GM10248 (cell line): ENCODE data around the gene TPST1.

Experiments
- CTCF ChIA-PET: fragments of 300-600 bp; sonication (Branson Sonifier 250); formaldehyde crosslinking; extraction: SDS; loops from one replicate; lab custom pipeline; 2021; ENCODE audit warnings: antibody characterized with exemption; lab: Yijun Ruan, JAX
- POLR2A ChIA-PET: fragments of 350-650 bp; sonication (Branson Sonifier 250); formaldehyde crosslinking; extraction: SDS; loops from one replicate; lab custom pipeline; 2020; ENCODE audit warnings: antibody characterized with exemption; lab: Yijun Ruan, JAX
- DNase-seq: peaks from one replicate; pipeline ENCODE4 v3.0.0; 2012; ENCODE audit errors: extremely low spot score
- TF ChIP-seq, protein P1 (sequence below): IDR thresholded peaks from 2 replicates; pipeline ENCODE4 v1.5.1; 2012; ENCODE audit warnings: mild to moderate bottlenecking, low read depth; ENCODE audit errors: extremely low read depth, missing control alignments, control extremely low read depth

TPST1 gene

DNA sequence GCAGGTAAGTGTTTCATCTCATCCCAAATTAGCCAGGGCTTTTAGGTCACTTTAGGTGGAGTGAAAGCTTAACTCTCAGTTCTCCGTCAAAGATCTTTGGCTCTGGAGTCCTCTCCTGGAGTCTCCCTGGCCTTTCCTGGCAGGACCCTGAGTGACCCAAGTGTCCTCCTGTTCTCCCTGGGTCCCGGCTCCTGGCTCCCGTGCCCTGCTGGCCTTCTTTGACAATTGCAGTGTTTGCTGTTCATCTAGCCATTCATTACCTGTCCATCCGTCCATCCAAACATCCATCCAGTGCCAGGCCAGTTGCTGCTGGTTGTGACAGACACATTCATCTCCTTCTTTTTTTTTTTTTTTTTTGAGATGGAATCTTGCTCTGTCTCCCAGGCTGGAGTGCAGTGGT is 6.2 kb upstream of the TPST1 start:
- TF ChIP-seq, protein P1, sequence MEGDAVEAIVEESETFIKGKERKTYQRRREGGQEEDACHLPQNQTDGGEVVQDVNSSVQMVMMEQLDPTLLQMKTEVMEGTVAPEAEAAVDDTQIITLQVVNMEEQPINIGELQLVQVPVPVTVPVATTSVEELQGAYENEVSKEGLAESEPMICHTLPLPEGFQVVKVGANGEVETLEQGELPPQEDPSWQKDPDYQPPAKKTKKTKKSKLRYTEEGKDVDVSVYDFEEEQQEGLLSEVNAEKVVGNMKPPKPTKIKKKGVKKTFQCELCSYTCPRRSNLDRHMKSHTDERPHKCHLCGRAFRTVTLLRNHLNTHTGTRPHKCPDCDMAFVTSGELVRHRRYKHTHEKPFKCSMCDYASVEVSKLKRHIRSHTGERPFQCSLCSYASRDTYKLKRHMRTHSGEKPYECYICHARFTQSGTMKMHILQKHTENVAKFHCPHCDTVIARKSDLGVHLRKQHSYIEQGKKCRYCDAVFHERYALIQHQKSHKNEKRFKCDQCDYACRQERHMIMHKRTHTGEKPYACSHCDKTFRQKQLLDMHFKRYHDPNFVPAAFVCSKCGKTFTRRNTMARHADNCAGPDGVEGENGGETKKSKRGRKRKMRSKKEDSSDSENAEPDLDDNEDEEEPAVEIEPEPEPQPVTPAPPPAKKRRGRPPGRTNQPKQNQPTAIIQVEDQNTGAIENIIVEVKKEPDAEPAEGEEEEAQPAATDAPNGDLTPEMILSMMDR = no peak
- ChIA-PET CTCF (interaction anchor here (1.1 to 1.2 kb wide), 2 partner anchors 14 to 51 kb away, joined by 3 read pairs; no protein-coding TSS in a partner anchor), POLR2A (no interaction called here)
- no peak for DNase-seq

DNA sequence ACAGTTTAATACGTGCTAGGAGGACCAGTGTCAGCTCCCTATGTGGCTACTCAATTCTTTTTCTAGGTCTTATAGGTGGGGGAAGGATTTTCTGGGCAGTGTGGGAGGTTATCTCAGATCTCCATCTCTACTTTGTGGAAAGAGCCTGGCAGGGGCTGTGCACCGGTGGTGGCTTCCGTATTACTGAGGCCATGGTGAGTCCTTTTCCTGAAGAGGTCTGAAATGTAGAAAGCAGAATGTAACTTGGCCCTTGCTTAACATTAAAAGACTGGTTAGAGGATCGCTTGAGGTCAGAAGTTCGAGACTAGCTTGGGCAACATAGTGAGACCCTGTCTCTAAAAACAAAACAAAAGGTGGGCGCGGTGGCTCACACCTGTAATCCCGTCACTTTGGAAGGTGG is 2.7 kb upstream of the TPST1 start:
- CTCF ChIA-PET = interaction anchor here (1.6 kb wide), 1 partner anchor 9 kb away, joined by 7 read pairs; no protein-coding TSS in a partner anchor
- POLR2A ChIA-PET = no interaction called here
- TF ChIP-seq, protein P1 = no peak
- DNase-seq = no peak

DNA sequence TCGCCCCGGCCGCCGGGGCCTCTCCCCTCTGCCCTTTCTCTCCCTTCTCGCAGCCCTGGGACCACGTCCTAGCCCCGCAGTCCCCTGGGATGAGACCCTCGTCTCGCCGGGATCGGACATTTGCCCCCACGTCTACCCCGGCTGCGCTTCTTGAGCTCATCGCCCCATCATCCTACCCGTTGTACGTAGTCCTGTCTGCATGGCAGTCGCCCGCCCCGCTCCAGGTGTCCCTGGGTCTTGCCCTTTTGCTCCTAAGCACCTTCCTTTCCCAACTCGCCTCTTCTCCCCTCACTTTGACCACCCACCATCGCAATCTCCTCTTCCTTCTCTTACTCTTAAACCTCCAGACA is 582 bp downstream of the TPST1 start:
- TF ChIP-seq, protein P1 = no peak
- DNase-seq = no peak
- ChIA-PET POLR2A (interaction anchor here (1.2 kb wide), 1 partner anchor 208 kb away, joined by 6 read pairs; no protein-coding TSS in a partner anchor), CTCF (interaction anchor here (0.8 to 2.4 kb wide), 9 partner anchors 8 to 216 kb away, joined by 3 to 11 read pairs (median 4); partner anchors contain the start of gene ASL)

DNA sequence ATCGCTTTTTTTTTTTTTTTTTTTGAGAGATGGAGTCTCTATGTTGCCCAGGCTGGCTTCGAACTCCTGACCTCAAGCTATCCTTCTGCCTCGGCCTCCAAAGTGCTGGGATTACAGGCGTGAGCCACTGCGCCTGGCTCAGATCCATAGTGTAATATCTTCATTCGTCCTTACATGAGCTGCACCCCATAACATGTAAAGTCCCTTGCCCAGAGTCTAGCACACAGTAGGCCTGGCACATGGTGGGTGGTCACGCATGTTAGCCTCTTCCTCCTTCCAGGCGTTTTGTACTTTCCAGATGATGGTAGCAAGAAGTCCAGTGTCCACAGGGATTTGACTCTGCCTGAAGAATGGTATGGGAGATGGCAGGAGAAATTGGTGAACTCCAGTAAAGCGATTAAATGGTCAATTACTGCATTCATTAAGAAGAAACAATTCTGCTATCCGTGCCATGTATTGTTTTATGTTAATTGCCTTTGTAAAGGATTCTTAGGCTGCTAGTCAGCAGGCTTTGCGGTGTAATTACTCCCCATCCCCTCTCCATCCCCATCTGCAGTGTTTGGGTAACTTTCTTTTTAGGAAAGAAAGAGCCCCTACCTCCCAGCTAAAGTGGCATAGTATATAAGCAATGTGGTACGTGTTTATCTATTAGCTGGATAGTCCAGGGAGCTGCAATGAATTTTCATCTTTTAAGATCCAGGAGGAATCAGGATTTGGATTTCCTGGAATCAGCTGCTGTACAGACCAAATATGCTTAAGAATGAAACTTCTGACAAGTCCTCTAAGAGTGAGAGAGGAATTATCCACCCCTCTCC is 1.2 kb downstream of the TPST1 start:
- TF ChIP-seq, protein P1 = no peak
- ChIA-PET POLR2A (no interaction called here), CTCF (interaction anchor here (0.9 to 2.4 kb wide), 7 partner anchors 8 to 157 kb away, joined by 3 to 11 read pairs (median 4); no protein-coding TSS in a partner anchor)
- DNase-seq = no peak

DNA sequence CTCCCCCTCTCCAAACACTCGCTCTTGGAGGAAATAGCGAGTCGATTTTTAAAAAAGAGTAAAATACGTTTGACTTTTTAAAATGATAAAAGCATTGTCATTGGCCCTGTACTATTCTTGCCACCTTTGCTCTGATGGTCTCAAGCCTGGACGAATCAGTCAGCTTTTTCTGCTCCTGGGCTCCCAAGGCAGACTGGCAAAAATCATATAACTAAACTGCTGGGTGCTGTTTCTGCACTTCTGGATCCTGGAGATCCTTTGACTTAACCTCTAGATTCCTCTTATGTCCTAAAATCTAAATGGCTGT is 1.8 kb downstream of the TPST1 start:
- TF ChIP-seq, protein P1 = no peak
- POLR2A ChIA-PET = no interaction called here
- no peak for DNase-seq
- CTCF ChIA-PET = interaction anchor here (0.9 to 1.7 kb wide), 3 partner anchors 9 to 29 kb away, joined by 3 to 4 read pairs (median 4); no protein-coding TSS in a partner anchor

DNA sequence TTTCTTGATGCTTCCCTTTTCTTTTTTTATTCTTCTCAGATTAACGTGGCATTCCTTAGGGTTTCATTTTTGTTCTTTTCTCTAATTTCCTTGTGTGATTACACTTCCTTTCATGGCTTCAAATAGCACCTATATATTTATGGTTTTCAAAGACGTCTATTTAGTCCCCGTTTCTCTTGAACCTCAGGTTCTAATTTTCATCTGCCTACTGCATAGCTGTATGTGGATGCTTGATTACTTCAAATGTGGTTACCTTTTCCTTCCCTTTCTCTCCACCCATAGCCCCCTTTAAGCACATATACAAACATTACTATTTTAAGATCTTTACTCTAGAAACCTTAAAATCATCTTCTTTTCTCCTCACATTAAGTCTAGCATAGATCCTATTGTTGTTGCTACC is 2.4 kb downstream of the TPST1 start:
- CTCF ChIA-PET = interaction anchor here (1.7 kb wide), 1 partner anchor 10 kb away, joined by 4 read pairs; no protein-coding TSS in a partner anchor

More for the DNA sequence above, 2.4 kb downstream of the TPST1 start:
- TF ChIP-seq, protein P1 = no peak
- POLR2A ChIA-PET = no interaction called here
- no peak for DNase-seq
